RPMI8226 (cell line): ENCODE measurements around the gene MSANTD3.

Experiments
- DNase-seq: peaks from one replicate; pipeline ENCODE4 v3.0.0-alpha.2; 2015

Gene MSANTD3

DNA sequence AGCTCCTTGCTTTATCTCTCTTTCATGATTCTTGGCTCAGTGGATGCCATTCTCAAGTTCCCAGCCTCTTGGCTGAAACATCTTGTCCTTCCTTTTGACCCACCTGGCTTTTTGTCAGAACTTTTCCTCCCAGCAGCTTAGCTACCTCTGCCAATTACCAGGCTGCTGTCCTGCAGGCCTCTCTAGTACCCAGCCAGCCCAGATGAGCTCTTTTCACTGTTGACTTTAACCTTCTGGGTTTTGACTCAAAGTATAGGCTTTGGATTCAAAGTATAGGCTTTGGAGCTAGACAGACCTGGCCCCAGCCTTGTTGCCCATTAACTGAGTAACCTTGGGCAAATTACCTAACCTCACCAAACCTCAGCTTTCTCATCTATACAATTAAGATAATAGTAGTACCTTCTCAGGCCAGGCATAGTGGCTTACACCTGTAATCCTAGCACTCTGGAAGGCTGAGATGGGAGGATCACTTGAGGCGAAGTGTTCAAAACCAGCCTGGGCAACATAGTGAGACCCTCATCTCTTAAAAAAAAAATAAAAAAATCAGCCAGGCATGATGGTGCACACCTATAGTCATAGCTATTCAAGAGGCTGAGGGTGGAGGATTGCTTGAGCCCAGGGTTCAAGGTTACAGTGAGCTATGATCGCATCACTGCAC is 39.4 kb downstream of the MSANTD3 start:
- no peak for DNase-seq

DNA sequence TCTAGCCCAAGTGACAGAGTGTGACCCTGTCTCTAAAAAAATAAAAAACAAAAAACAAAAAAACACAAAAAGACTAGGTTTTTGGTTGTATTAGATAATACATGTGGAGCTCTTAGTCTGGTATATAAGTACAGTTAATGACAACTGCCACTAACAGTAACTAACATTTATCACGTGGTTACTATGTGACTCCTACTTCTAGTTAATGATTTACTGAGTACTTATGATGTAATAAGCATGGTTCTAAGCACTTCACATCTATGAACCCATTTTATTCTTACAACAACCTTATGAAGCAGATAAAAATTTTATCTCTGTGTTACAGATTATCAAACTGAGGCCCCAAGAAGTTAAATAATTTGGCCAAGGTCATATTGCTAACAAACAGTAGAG is 39.9 kb downstream of the MSANTD3 start:
- no peak for DNase-seq

DNA sequence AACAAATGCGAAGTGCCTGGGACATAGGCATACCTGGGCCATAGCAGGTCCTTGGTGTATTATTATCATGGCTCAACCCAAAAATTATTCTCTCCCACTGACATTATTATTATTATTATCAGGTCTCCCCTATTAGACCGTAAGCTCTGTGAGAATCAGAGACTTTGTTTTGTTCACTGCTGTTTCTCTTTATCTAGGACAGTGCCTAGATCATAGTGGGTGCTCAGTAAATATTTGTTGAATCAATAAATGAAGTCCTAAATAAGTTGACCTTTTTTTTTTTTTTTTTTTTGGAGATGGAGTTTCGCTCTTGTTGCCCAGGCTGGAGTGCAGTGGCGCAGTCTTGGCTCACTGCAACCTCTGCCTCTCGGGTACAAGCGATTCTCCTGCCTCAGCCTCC is 41.1 kb downstream of the MSANTD3 start:
- DNase-seq, result no peak

DNA sequence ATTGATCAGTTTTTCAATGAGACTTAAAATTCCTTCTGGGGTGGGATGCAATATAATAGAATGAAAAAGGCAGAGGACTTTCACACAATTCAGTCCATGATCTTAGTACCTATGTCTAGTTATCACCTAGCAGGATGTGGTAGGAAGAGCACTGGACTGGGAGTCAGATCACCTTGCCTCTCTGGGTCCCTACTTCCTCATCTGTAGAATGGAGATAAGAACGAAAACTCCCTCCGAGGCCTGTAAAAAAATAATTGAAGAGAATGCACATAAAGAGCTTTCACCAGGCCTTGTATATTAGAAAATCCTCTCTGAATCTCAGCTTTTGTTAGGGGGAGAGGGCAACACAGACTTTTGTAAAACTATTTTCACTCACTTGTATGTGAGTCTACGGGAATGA is 45.3 kb downstream of the MSANTD3 start:
- DNase-seq, result no peak

DNA sequence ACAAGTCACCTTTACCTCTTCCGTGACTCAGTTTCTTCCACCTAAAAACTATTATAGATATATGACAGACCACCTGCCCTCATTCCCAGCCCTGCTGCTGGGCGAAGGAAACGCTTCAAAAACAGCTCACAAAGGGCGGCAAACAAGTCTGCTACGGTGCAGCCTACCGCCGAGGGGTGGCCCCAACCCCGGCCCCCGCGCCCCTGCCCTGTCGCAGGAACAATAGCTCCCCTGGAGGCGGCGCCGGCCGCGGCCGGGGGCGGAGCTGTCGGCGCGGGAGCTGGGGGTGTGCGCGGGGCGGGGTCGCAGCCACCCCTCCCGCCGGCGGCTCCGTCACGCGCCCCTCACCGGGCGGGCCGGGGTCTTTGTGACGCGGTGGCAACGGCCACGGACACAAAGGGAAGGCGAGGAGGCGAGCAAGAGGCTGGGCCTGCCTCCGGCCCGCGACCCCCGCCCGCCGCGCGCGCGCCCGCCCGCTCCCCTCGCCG is 45.9 kb downstream of the MSANTD3 start, which contains the start of gene TMEFF1:
TMEFF1 (plus strand) TSS at position 362 of the 488 bp plus-strand sequence. CDS start 396 bp downstream, outside the sequence.
- peak; percentile 27 for DNase-seq

DNA sequence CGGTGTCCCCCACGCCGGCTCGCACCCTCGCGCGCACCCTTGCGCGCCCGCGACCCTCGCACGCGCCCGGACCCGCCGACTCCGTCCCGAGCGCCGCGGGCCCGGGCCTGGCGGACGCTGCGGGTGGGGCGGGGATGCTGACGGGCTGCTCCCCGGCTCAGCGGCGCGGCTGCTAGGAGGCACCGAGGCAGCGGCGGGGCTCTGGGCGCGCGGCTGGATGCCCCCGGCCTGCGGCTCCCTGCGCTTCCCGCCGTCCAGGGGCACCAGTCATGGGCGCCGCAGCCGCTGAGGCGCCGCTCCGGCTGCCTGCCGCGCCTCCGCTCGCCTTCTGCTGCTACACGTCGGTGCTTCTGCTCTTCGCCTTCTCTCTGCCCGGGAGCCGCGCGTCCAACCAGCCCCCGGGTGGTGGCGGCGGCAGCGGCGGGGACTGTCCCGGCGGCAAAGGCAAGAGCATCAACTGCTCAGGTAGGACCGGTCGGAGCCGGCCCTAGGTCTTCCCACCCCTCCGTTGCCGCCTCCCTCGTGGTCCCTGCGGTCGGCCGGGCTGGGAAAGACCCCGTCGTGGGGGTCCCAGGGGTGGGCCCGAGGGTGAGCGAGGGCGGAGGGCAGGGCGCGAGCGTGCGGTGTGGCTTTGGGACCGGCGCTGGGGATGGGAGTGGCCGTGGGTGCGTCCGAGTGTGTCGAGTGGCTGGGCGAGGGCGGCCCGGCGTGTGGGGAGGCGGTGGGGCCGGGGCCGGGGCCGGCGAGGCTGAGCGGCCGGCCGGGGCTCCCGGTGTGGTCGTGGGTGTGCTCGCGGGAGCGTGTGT is 46.5 kb downstream of the MSANTD3 start:
- peak; percentile 44 for DNase-seq

DNA sequence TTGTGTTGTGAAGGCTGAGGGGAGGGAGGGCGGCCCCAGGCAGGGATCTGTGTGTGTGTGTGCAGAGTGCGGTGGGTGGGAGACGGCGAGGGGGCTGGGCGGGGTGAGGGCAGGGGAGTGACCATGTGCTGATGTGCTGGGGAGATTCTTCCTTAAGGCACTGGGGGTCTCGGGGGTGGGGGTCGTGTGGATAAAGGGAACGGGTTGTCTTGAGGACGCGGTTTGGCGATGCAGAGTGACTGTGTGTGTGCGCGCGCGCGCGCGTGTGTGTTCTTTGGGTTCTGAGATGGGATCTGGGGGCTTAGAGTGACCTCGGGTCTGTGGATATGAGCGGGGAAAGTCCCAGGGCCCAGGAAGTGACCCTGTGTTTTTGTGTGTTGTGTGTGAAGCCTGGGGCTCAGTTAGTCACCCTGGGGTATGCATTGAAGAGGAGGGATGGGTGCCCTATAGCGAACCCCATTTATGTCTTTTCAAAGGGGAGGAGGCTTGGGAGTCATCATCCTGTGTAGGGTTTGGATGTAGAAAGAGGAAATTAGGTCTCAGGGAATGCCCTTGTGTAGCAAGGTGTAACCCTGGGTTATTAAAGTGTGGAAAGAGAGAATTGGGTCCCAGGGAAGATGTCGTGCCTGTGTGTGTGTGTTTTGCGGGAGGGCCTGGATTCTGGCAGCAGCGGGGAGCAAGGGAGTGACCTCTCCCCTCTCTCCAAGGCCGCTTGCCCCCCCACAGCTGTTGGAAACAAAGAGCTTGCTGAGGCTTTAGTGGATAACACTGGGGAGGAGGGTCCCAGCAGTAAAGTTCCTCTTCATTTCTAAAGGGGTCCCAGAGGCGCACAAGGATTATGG is 47.4 kb downstream of the MSANTD3 start:
- DNase-seq, result no peak

DNA sequence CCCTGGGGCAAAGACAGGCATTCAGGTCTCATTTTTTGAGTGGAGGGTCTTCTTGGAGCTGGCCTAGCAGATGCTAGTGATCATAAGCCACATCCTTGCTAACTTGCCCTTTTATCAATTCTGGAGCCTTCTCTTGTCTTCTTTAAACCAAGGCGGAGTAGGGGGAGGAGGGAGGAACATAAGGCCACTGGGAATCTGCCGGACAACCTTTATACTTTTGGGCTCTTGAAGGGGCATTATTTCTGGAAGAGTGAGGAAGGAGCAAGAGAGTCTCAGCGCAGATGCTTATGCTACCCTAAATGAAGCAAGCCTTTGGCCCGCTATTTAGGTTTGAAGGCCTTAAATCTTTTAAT is 48.0 kb downstream of the MSANTD3 start:
- no peak for DNase-seq

DNA sequence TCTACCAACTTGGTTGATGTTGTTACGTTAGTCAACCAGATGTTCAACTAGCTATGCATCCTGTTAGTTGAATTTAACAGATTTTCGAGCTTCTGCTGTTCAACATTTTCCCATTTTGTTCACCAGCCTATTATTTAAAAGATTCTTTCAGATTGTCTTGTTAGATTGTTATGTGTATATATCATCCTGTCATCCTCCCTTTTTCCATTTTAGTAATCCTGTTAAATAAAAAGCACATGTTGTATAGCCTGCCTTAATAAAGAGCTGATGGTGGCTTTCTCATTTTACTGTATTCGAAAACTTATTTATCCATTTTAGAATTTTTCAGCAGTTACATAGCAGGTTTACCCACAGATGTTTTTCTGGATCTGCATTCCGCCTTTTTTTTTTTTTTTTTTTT is 50.3 kb downstream of the MSANTD3 start:
- DNase-seq, result no peak

DNA sequence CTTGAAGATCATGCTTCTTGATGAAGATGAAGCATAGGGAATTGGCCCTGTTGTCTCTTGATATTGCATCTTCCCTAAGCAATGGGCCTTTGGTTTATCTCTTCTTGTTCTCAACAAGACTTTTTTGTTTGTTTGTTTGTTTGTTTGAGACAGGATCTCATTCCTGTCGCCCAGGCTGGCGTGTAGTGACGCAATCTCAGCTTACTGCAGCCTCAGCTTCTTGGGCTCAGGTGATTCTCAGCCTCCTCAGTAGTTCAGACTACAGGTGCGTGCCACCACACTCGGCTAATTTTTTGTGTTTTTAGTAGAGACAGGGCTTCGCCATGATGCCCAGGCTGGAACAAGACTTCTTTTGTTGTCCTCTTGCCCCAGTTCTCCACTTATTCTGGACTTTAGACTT is 51.2 kb downstream of the MSANTD3 start:
- DNase-seq, result no peak

DNA sequence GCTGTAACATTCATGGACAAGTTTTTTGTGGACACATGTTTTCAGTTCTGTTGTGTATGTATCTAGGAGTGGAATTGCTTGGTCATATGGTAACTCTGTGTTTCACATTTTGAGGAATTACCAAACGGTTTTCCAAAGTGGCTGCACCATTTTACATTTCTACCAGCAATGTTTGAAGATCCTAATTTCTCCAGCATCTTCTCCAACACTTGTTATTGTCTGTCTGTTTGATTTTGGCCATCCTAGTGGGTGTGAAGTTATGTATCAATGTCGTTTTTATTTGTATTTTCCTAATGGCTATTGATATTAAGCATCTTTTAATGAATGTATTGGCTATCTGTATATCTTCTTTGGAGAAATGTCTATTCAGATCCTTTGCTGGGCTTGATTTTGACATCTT is 52.9 kb downstream of the MSANTD3 start:
- no peak for DNase-seq

DNA sequence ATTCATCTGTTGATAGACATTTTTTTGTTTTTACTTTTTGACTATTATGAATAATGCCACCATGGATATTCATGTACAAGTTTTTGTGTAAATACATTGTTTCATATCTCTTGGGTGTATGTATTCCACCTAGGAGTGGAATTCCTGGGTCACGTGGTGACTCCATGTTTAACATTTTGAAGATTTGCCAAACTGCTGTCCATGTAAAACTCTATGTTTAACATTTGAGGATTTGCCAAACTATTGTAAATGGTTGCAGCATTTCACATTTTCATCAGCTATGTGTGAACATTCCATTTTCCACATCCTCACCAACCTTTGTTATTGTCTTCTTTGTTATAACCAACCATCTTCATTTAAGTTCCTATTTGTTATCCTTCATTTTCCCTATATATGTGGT is 58.3 kb downstream of the MSANTD3 start:
- no peak for DNase-seq

DNA sequence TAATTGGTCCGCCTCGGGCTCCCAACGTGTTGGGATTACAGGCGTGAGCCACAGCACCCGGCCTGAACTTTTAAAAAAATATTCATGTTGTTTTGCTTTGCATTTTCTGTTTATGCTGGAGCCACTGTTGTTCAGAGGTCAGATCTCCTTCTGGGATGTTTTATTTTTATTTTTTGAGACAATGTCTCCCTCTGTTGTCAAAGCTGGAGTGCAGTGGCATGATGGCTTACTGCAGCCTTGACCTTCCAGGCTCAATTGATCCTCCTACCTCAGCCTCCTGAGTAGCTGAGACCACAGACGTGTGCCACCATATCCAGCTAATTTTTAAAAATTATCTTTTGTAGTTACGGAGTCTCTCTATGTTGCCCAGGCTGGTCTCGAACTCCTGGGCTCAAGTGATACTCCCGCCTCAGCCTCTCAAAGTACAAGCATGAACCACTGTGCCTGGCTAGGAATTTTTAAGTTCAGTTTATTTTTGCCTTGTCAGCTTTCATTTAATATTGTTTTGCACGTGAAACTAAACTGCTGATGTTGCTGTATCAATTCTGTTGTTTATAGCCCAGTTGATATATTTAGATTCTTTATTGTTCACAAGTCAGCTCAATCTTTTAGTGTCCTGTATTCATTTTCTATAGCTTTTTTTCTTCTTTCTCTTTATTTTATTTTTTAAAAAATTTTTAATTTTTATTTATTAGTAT is 59.7 kb downstream of the MSANTD3 start:
- DNase-seq, result peak; percentile 9

DNA sequence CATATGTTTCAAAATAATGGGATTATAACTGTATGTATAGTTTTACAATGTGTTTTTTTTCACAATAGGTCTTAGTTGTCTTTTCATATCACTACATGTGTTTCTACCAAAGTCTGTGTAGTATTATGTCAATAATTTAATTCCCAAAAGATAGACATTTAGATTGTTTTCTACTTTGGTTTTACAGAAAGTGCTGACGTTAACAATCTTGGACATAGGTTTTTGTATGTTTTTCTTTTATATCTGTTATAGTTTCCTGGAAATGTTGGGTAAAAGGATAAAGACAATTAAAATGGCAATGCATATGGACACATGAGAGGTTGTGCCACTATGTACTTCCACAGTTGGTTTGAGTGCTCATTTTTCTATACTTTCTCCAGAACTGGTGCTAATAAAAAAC is 61.2 kb downstream of the MSANTD3 start:
- DNase-seq, result no peak

DNA sequence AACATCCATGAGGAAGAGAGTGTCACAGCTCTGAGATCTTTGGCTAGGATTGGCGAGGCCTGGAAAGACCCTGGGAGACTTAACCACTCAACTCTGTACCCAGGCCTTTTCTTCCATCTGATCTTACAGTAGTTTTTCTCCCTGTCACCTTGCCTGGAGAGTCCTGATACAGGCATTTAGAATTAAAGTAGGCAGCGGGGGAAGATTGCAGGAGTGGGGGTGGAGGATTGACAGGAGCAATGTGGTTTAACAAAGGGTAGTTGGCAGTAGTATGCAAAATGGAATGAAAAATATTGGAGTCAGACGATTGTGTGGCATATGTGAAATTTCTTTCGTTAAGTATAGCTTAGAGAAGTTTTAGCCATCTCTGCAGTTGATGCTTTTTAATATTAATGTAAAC is 62.9 kb downstream of the MSANTD3 start:
- no peak for DNase-seq

DNA sequence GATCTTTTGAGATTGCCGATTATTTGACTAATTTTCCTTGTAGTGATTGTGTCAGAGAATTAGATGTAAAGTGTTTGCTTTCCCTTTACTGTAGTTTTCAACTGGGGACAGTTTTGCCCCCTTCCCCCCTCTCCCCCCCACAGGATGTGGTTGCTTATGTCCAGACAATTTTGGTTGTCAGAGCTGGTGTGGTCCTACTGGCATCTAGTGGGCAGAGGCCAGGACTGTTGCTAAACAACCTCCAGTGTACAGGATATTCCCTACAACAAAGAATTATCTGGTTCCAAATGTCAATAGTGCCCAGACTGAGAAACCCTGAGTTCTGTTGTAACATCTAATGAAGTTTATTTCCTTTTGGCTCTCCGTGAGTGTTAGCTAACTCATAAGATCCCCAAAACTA is 66.0 kb downstream of the MSANTD3 start:
- peak; percentile 5 for DNase-seq

DNA sequence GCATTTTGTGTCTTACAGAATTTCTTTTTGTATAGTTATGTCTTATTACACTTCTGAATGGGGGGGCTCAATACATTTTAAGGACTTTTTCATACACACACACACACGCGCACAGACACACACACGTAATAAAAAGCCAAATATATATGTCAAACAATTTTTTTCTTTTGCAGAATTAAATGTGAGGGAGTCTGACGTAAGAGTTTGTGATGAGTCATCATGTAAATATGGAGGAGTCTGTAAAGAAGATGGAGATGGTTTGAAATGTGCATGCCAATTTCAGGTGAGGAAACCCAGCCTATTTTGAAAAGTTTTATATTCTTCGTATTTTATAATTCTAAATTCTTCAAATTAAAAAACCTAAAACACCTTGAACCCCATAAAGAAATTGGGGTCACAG is 71.6 kb downstream of the MSANTD3 start:
- no peak for DNase-seq

DNA sequence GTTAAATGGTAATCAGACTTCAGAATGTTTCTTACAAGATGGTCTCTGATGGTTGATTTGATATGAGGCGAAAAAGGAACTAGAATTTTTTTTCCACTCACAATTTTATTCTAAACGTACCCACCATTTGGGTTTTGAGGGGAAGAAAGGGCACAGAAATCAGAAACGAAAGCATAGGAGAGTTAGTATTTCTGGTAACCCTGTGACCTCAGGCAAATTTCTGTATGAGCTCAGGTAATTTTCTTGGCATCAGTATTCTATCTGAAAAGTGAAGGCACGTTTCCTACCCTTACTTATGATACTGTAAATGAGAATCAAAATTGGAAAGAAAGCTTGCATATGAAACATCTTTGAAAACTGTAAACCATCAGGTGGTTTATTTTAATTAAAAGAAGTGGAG is 72.5 kb downstream of the MSANTD3 start:
- no peak for DNase-seq

DNA sequence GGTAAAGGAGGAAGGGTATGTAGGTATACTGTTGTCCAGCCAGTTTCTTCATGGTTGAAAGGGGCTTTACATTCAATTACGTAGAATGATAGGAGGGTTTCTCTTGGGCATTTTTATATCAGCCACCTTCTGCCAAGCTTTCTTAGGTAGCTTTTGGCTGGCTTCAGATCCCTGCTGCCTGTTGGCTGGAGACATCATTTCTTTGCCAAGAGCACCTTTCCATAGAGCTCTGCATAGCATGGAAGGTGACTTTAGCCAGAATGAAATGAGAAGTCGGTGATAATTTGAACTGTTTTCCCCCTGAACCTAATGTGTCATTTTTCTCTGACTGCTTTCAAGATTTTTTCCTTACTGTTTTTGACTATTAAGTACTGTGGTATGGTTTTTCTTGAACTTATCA is 72.9 kb downstream of the MSANTD3 start:
- no peak for DNase-seq
